HG03342 (cell line): Measurements from ENCODE around the gene KRR1.
A peak's percentile ranks its signal among the peaks of the same experiment; 100 is the strongest.
"Not testable (repeated sequence)": the region's sequence is repeated elsewhere in the genome, so short reads cannot be mapped to it uniquely, and the experiment has no call there.

Experiments used
- ATAC-seq: cut with Tn5 transposase; IDR thresholded peaks from one replicate; pipeline ENCODE4 v1.9.1; 2021; ENCODE audit warnings: mild to moderate bottlenecking, moderate library complexity; ENCODE audit not compliant: unreplicated experiment

Gene KRR1

GRCh38 chr12:75526655-75527511 is 15.5 kb upstream of the KRR1 start:
- peak; percentile 98 for ATAC-seq

- no peak for ATAC-seq
Measured at GRCh38 chr12:75525263-75525662, 13.9 kb upstream of the KRR1 start.

GRCh38 chr12:75522124-75522523 is 10.7 kb upstream of the KRR1 start:
- ATAC-seq, result not testable (repeated sequence)

- not testable (repeated sequence) for ATAC-seq
Measured at GRCh38 chr12:75521224-75521623, 9.8 kb upstream of the KRR1 start.

GRCh38 chr12:75509621-75510020 is 1.8 kb downstream of the KRR1 start:
- no peak for ATAC-seq

- ATAC-seq, result no peak
Measured at GRCh38 chr12:75508159-75508558, 3.2 kb downstream of the KRR1 start.

- no peak for ATAC-seq
Measured at GRCh38 chr12:75507086-75507485, 4.3 kb downstream of the KRR1 start.

- peak; percentile 56 for ATAC-seq
Measured at GRCh38 chr12:75505706-75506312, 5.6 kb downstream of the KRR1 start.

- no peak for ATAC-seq
Measured at GRCh38 chr12:75503866-75504265, 7.5 kb downstream of the KRR1 start.

GRCh38 chr12:75503459-75503858 is 8.0 kb downstream of the KRR1 start:
- no peak for ATAC-seq

GRCh38 chr12:75491169-75491568 is 20.2 kb downstream of the KRR1 start:
- no peak for ATAC-seq

- peak; percentile 52 for ATAC-seq
Measured at GRCh38 chr12:75489613-75490210, 21.7 kb downstream of the KRR1 start.

GRCh38 chr12:75489187-75489586 is 22.2 kb downstream of the KRR1 start:
- no peak for ATAC-seq

- peak; percentile 54 for ATAC-seq
Measured at GRCh38 chr12:75488553-75488952, 22.9 kb downstream of the KRR1 start.

- no peak for ATAC-seq
Measured at GRCh38 chr12:75487308-75487707, 24.1 kb downstream of the KRR1 start.

- not testable (repeated sequence) for ATAC-seq
Measured at GRCh38 chr12:75484450-75484849, 27.0 kb downstream of the KRR1 start.

- ATAC-seq, result no peak
Measured at GRCh38 chr12:75483431-75483830, 28.0 kb downstream of the KRR1 start.

- ATAC-seq, result peak; percentile 23
Measured at GRCh38 chr12:75482646-75483045, 28.8 kb downstream of the KRR1 start.

GRCh38 chr12:75481774-75482173 is 29.6 kb downstream of the KRR1 start:
- no peak for ATAC-seq

GRCh38 chr12:75481013-75481705 is 30.2 kb downstream of the KRR1 start:
- ATAC-seq, result peak; percentile 17

- peak; percentile 82 for ATAC-seq
Measured at GRCh38 chr12:75480469-75480949, 30.9 kb downstream of the KRR1 start, which contains the start of gene GLIPR1. GLIPR1 (plus strand) TSS chr12:75480755; CDS start chr12:75480881, 126 bp downstream.
